HTR-8/SVneo (cell line): ENCODE results near the gene DBNL.

Source experiments
- DNase-seq: peaks from one replicate; pipeline ENCODE4 v3.0.0; 2011; ENCODE audit warnings: low spot score, mixed read lengths; ENCODE audit not compliant: insufficient read length
- FAIRE-seq: peaks from 2 replicates; lab custom pipeline; 2011; peaks lifted over from hg19 to GRCh38; lab: Jason Lieb, UNC

DBNL gene

GRCh38 chr7:44093102-44093641 is 48.7 kb downstream of the DBNL start:
- DNase-seq (no peak), FAIRE-seq (no peak)

- no peak for FAIRE-seq
- no peak for DNase-seq
Measured at GRCh38 chr7:44094365-44094764, 49.9 kb downstream of the DBNL start.

GRCh38 chr7:44094883-44095592 is 50.5 kb downstream of the DBNL start:
- DNase-seq: no peak
- FAIRE-seq: no peak

GRCh38 chr7:44095781-44096180 is 51.3 kb downstream of the DBNL start:
- DNase-seq (no peak), FAIRE-seq (no peak)

GRCh38 chr7:44096326-44096881 is 51.9 kb downstream of the DBNL start:
- FAIRE-seq: no peak
- no peak for DNase-seq

- no peak for FAIRE-seq
- no peak for DNase-seq
Measured at GRCh38 chr7:44097064-44097932, 52.8 kb downstream of the DBNL start.

- no peak for FAIRE-seq
Measured at GRCh38 chr7:44098092-44099068, 53.9 kb downstream of the DBNL start.

GRCh38 chr7:44099669-44100068 is 55.2 kb downstream of the DBNL start:
- DNase-seq (no peak), FAIRE-seq (no peak)

More at GRCh38 chr7:44098092-44099068, 53.9 kb downstream of the DBNL start:
- DNase-seq: no peak

GRCh38 chr7:44100458-44101302 is 56.2 kb downstream of the DBNL start:
- DNase-seq (no peak), FAIRE-seq (peak; percentile 4)

- FAIRE-seq: no peak
- DNase-seq: no peak
Measured at GRCh38 chr7:44101303-44101965, 56.9 kb downstream of the DBNL start.

GRCh38 chr7:44101966-44102845 is 57.7 kb downstream of the DBNL start:
- DNase-seq (no peak), FAIRE-seq (no peak)

- DNase-seq (no peak), FAIRE-seq (no peak)
Measured at GRCh38 chr7:44102846-44103565, 58.5 kb downstream of the DBNL start.

- no peak for FAIRE-seq
- no peak for DNase-seq
Measured at GRCh38 chr7:44103566-44103922, 59.0 kb downstream of the DBNL start.

GRCh38 chr7:44103923-44104859 is 59.7 kb downstream of the DBNL start, which contains the start of gene AEBP1:
TSS of gene AEBP1 (plus strand) at chr7:44104345. CDS start at chr7:44104666, 321 bp downstream.
- DNase-seq (no peak), FAIRE-seq (no peak)

- DNase-seq (peak; percentile 80), FAIRE-seq (peak; percentile 64)
Measured at GRCh38 chr7:44104860-44105771, 60.6 kb downstream of the DBNL start.
